ENCODE measurements around the gene ENDOU.

- TF ChIP-seq SIN3A (IDR thresholded peaks at IDR 0.05; ENCODE audit: borderline replicate concordance, insufficient read depth, low read length) (no peak), TAF1 (IDR thresholded peaks at IDR 0.05; ENCODE audit: borderline replicate concordance, insufficient read depth, low read length) (no peak)
These were observed 23.6 kb upstream of the ENDOU start for GRCh38 chr12:47748899-47749298.

All from PFSK-1 (cell line).